ENCODE measurements around the gene VMO1. TPM values are rescaled to one million over a fixed set of nuclear protein-coding genes. Genes with fewer than 3 reads are reported as not detected.

The VMO1 gene
- total and polyA plus RNA-seq, 4 experiments from 2014 or later: 0.50 TPM; not detected in 3

GRCh38 chr17:4744999-4745969 lies 40.9 kb downstream of the VMO1 start:
- peak overlapping the region in 1 of 7 donors; percentile 24 for H3K27ac Mint-ChIP-seq
- POLR2A ChIA-PET (ENCODE audit: partially characterized antibody): no interaction called here
- Histone ChIP-seq H3K27ac (ENCODE audit: low read depth, low read length) (no peak overlapping the region), H3K4me3 (ENCODE audit: low read length in 2 of 2) (no peak overlapping the region), H3K36me3 (ENCODE audit: insufficient read depth, low read length) (no peaks in the 10 kb centered on the region), H3K4me1 (ENCODE audit: insufficient read depth, low read length) (peaks cover 20% of the 10 kb centered on the region), H3K27me3 (ENCODE audit: insufficient read depth, low read length) (no peaks in the 10 kb centered on the region), H3K9me3 (ENCODE audit: control insufficient read depth in 1 of 2, low read length in 2 of 2) (no peaks in the 10 kb centered on the region)
- intact Hi-C loops (cut with micrococcal nuclease): no loop called here
- H3K36me3 Mint-ChIP-seq: no peaks in the 10 kb centered on the region
- CTCF ChIA-PET (ENCODE audit: partially characterized antibody): no interaction called here
- H3K4me1 Mint-ChIP-seq: peaks cover 10 to 20% (median 13%) of the 10 kb centered on the region in 4 donors
- peaks cover 1 to 7% of the 10 kb centered on the region in 2 donors for H3K27me3 Mint-ChIP-seq
- H3K9me3 Mint-ChIP-seq: no peaks in the 10 kb centered on the region
- no peak for DNase-seq
- H3K4me3 Mint-ChIP-seq: peak overlapping the region in 1 of 8 donors; percentile 25

- no peaks in the 10 kb centered on the region for H3K9me3 Mint-ChIP-seq
- no peaks in the 10 kb centered on the region for H3K27me3 ChIP-seq (ENCODE audit: insufficient read depth, low read length)
These were observed 42.3 kb downstream of the VMO1 start for GRCh38 chr17:4743898-4744297.

GRCh38 chr17:4743216-4743615 lies 42.9 kb downstream of the VMO1 start:
- ChIA-PET POLR2A (ENCODE audit: partially characterized antibody) (interaction anchor here (1.2 kb wide), 1 partner anchor 13 kb away, joined by 3 read pairs; no protein-coding TSS in a partner anchor), CTCF (ENCODE audit: partially characterized antibody) (no interaction called here)
- H3K36me3 ChIP-seq (ENCODE audit: insufficient read depth, low read length): no peaks in the 10 kb centered on the region
- Mint-ChIP-seq H3K27ac (peak overlapping the region in 1 of 7 donors; percentile 17), H3K4me1 (peaks cover 15 to 28% (median 21%) of the 10 kb centered on the region in 4 donors), H3K27me3 (peaks cover 1 to 9% of the 10 kb centered on the region in 2 donors), H3K36me3 (no peaks in the 10 kb centered on the region), H3K9me3 (no peaks in the 10 kb centered on the region), H3K4me3 (no peak overlapping the region)
- H3K4me3 ChIP-seq (ENCODE audit: low read length in 2 of 2): no peak overlapping the region
- H3K27ac ChIP-seq (ENCODE audit: low read depth, low read length): no peak overlapping the region
- no peak for DNase-seq
- intact Hi-C loops (cut with micrococcal nuclease): no loop called here
- no peaks in the 10 kb centered on the region for H3K9me3 ChIP-seq (ENCODE audit: control insufficient read depth in 1 of 2, low read length in 2 of 2)
- no peaks in the 10 kb centered on the region for H3K27me3 ChIP-seq (ENCODE audit: insufficient read depth, low read length)
- H3K4me1 ChIP-seq (ENCODE audit: insufficient read depth, low read length): peaks cover 29% of the 10 kb centered on the region

More at GRCh38 chr17:4743898-4744297, 42.3 kb downstream of the VMO1 start:
- POLR2A ChIA-PET (ENCODE audit: partially characterized antibody): no interaction called here
- peaks cover 12 to 26% (median 19%) of the 10 kb centered on the region in 4 donors for H3K4me1 Mint-ChIP-seq
- no peaks in the 10 kb centered on the region for H3K36me3 Mint-ChIP-seq
- no peaks in the 10 kb centered on the region for H3K36me3 ChIP-seq (ENCODE audit: insufficient read depth, low read length)
- no peak overlapping the region for H3K27ac ChIP-seq (ENCODE audit: low read depth, low read length)
- CTCF ChIA-PET (ENCODE audit: partially characterized antibody): no interaction called here
- intact Hi-C loops (cut with micrococcal nuclease): no loop called here
- no peak overlapping the region for H3K4me3 Mint-ChIP-seq
- no peaks in the 10 kb centered on the region for H3K9me3 ChIP-seq (ENCODE audit: control insufficient read depth in 1 of 2, low read length in 2 of 2)
- no peak overlapping the region for H3K4me3 ChIP-seq (ENCODE audit: low read length in 2 of 2)
- peaks cover 26% of the 10 kb centered on the region for H3K4me1 ChIP-seq (ENCODE audit: insufficient read depth, low read length)
- peaks cover 1 to 7% of the 10 kb centered on the region in 2 donors for H3K27me3 Mint-ChIP-seq
- no peak overlapping the region for H3K27ac Mint-ChIP-seq
- no peak for DNase-seq

GRCh38 chr17:4742629-4743028 lies 43.5 kb downstream of the VMO1 start:
- H3K27ac ChIP-seq (ENCODE audit: low read depth, low read length): no peak overlapping the region
- ChIA-PET CTCF (ENCODE audit: partially characterized antibody) (no interaction called here), POLR2A (ENCODE audit: partially characterized antibody) (interaction anchor here (0.9 to 1.2 kb wide), 2 partner anchors 12 to 46 kb away, joined by 3 read pairs; partner anchors contain the start of gene GLTPD2)
- H3K9me3 Mint-ChIP-seq: no peaks in the 10 kb centered on the region
- DNase-seq: no peak
- H3K27me3 Mint-ChIP-seq: peaks cover 1 to 6% of the 10 kb centered on the region in 2 donors
- no peaks in the 10 kb centered on the region for H3K27me3 ChIP-seq (ENCODE audit: insufficient read depth, low read length)
- no peaks in the 10 kb centered on the region for H3K9me3 ChIP-seq (ENCODE audit: control insufficient read depth in 1 of 2, low read length in 2 of 2)
- no peak overlapping the region for H3K27ac Mint-ChIP-seq
- H3K4me1 ChIP-seq (ENCODE audit: insufficient read depth, low read length): peaks cover 25% of the 10 kb centered on the region
- H3K4me3 Mint-ChIP-seq: no peak overlapping the region
- no peaks in the 10 kb centered on the region for H3K36me3 ChIP-seq (ENCODE audit: insufficient read depth, low read length)
- H3K4me1 Mint-ChIP-seq: peaks cover 11 to 24% (median 16%) of the 10 kb centered on the region in 4 donors
- intact Hi-C loops (cut with micrococcal nuclease): no loop called here
- no peak overlapping the region for H3K4me3 ChIP-seq (ENCODE audit: low read length in 2 of 2)
- H3K36me3 Mint-ChIP-seq: no peaks in the 10 kb centered on the region

- H3K4me1 ChIP-seq (ENCODE audit: insufficient read depth, low read length): peaks cover 20% of the 10 kb centered on the region
- Mint-ChIP-seq H3K36me3 (no peaks in the 10 kb centered on the region), H3K9me3 (no peaks in the 10 kb centered on the region), H3K27me3 (peaks cover 1 to 6% of the 10 kb centered on the region in 2 donors), H3K4me3 (no peak overlapping the region), H3K4me1 (peaks cover 10 to 22% (median 14%) of the 10 kb centered on the region in 4 donors), H3K27ac (peak overlapping the region in 1 of 7 donors; percentile 73)
- intact Hi-C loops (cut with micrococcal nuclease): no loop called here
- H3K4me3 ChIP-seq (ENCODE audit: low read length in 2 of 2): no peak overlapping the region
- ChIA-PET CTCF (ENCODE audit: partially characterized antibody) (no interaction called here), POLR2A (ENCODE audit: partially characterized antibody) (interaction anchor here (0.9 kb wide), 1 partner anchor 46 kb away, joined by 3 read pairs; the partner anchor contains the start of gene GLTPD2)
- H3K36me3 ChIP-seq (ENCODE audit: insufficient read depth, low read length): no peaks in the 10 kb centered on the region
- no peak overlapping the region for H3K27ac ChIP-seq (ENCODE audit: low read depth, low read length)
- H3K27me3 ChIP-seq (ENCODE audit: insufficient read depth, low read length): no peaks in the 10 kb centered on the region
- no peaks in the 10 kb centered on the region for H3K9me3 ChIP-seq (ENCODE audit: control insufficient read depth in 1 of 2, low read length in 2 of 2)
- DNase-seq: no peak
These were observed 44.0 kb downstream of the VMO1 start for GRCh38 chr17:4742133-4742532.

GRCh38 chr17:4741544-4741943 lies 44.6 kb downstream of the VMO1 start:
- ChIA-PET CTCF (ENCODE audit: partially characterized antibody) (no interaction called here), POLR2A (ENCODE audit: partially characterized antibody) (interaction anchor here (0.9 to 1.5 kb wide), 2 partner anchors 47 to 48 kb away, joined by 3 to 4 read pairs; partner anchors contain the start of gene GLTPD2)
- no peaks in the 10 kb centered on the region for H3K9me3 Mint-ChIP-seq

GRCh38 chr17:4740584-4740983 lies 45.6 kb downstream of the VMO1 start:
- ChIA-PET CTCF (ENCODE audit: partially characterized antibody) (no interaction called here), POLR2A (ENCODE audit: partially characterized antibody) (interaction anchor here (1.5 kb wide), 1 partner anchor 49 kb away, joined by 4 read pairs; no protein-coding TSS in a partner anchor)
- Mint-ChIP-seq H3K4me3 (peak overlapping the region in 7 of 8 donors; percentile 83 to 90 (median 87)), H3K36me3 (no peaks in the 10 kb centered on the region), H3K27ac (peak overlapping the region in 5 of 7 donors; percentile 74 to 90 (median 87)), H3K27me3 (peaks cover 1 to 6% of the 10 kb centered on the region in 2 donors), H3K9me3 (no peaks in the 10 kb centered on the region), H3K4me1 (peaks cover 10 to 22% (median 13%) of the 10 kb centered on the region in 4 donors)
- intact Hi-C loops (cut with micrococcal nuclease): no loop called here
- Histone ChIP-seq H3K27me3 (ENCODE audit: insufficient read depth, low read length) (no peaks in the 10 kb centered on the region), H3K4me3 (ENCODE audit: low read length in 2 of 2) (no peak overlapping the region), H3K27ac (ENCODE audit: low read depth, low read length) (no peak overlapping the region), H3K9me3 (ENCODE audit: control insufficient read depth in 1 of 2, low read length in 2 of 2) (no peaks in the 10 kb centered on the region), H3K4me1 (ENCODE audit: insufficient read depth, low read length) (peaks cover 19% of the 10 kb centered on the region), H3K36me3 (ENCODE audit: insufficient read depth, low read length) (no peaks in the 10 kb centered on the region)
- DNase-seq: no peak

More at GRCh38 chr17:4741544-4741943, 44.6 kb downstream of the VMO1 start:
- Mint-ChIP-seq H3K4me1 (peaks cover 10 to 22% (median 13%) of the 10 kb centered on the region in 4 donors), H3K27ac (peak overlapping the region in 3 of 7 donors; percentile 29 to 69 (median 52)), H3K36me3 (no peaks in the 10 kb centered on the region), H3K27me3 (peaks cover 1 to 6% of the 10 kb centered on the region in 2 donors), H3K4me3 (peak overlapping the region in 6 of 8 donors; percentile 13 to 59 (median 47))
- Histone ChIP-seq H3K4me1 (ENCODE audit: insufficient read depth, low read length) (peaks cover 19% of the 10 kb centered on the region), H3K4me3 (ENCODE audit: low read length in 2 of 2) (no peak overlapping the region), H3K36me3 (ENCODE audit: insufficient read depth, low read length) (no peaks in the 10 kb centered on the region), H3K9me3 (ENCODE audit: control insufficient read depth in 1 of 2, low read length in 2 of 2) (no peaks in the 10 kb centered on the region), H3K27me3 (ENCODE audit: insufficient read depth, low read length) (no peaks in the 10 kb centered on the region), H3K27ac (ENCODE audit: low read depth, low read length) (no peak overlapping the region)
- no peak for DNase-seq
- intact Hi-C loops (cut with micrococcal nuclease): no loop called here
